ENCODE results near the gene KAT7. TPM values are rescaled to one million over a fixed set of nuclear protein-coding genes. Genes with fewer than 3 reads are reported as not detected.
A peak's percentile ranks its signal among the peaks of the same experiment; 100 is the strongest.

The KAT7 gene
- total and polyA plus RNA-seq, 9 donors, result 18.4 to 76.6 (median 62.8) TPM

- intact Hi-C loops (cut with DNase I), result no loop called here
- Histone ChIP-seq H3K4me3 (no peak overlapping the region), H3K4me1 (ENCODE audit: insufficient read depth) (peaks cover 13% of the 10 kb centered on the region), H3K27ac (no peak overlapping the region), H3K9me3 (no peaks in the 10 kb centered on the region), H3K27me3 (no peaks in the 10 kb centered on the region), H3K36me3 (no peaks in the 10 kb centered on the region)
- no peak for DNase-seq
- TF ChIP-seq POLR2A (IDR thresholded peaks at IDR 0.05) (no peak), CTCF (IDR thresholded peaks at IDR 0.05) (no peak), EP300 (IDR thresholded peaks at IDR 0.05) (no peak)
- WGBS, 3 donors, result 92 to 99% (median 95%) methylated on average over 3 of the region's 3 CpGs
Measured at GRCh38 chr17:49841548-49841947, 53.1 kb downstream of the KAT7 start.

GRCh38 chr17:49842371-49842770, 53.9 kb downstream of the KAT7 start:
- no peaks in the 10 kb centered on the region for H3K36me3 ChIP-seq
- intact Hi-C loops (cut with DNase I), result no loop called here
- H3K27ac ChIP-seq, result peak overlapping the region in 1 of 2 donors; percentile 26
- no peaks in the 10 kb centered on the region for H3K9me3 ChIP-seq
- WGBS, 3 donors, result 37 to 57% (median 48%) methylated on average over 3 of the region's 3 CpGs
- TF ChIP-seq POLR2A (IDR thresholded peaks at IDR 0.05) (no peak), EP300 (IDR thresholded peaks at IDR 0.05) (no peak), CTCF (IDR thresholded peaks at IDR 0.05) (no peak)
- no peak for DNase-seq
- H3K27me3 ChIP-seq, result no peaks in the 10 kb centered on the region
- H3K4me3 ChIP-seq, result no peak overlapping the region
- peaks cover 13% of the 10 kb centered on the region for H3K4me1 ChIP-seq (ENCODE audit: insufficient read depth)

- no peak for DNase-seq
- no peaks in the 10 kb centered on the region for H3K9me3 ChIP-seq
- no peak for TF ChIP-seq CTCF (IDR thresholded peaks at IDR 0.05)
- no peak for TF ChIP-seq POLR2A (IDR thresholded peaks at IDR 0.05)
- no peak for TF ChIP-seq EP300 (IDR thresholded peaks at IDR 0.05)
- H3K4me1 ChIP-seq (ENCODE audit: insufficient read depth), result peaks cover 13% of the 10 kb centered on the region
- H3K36me3 ChIP-seq, result no peaks in the 10 kb centered on the region
- 16 to 40% (median 27%) methylated on average over 6 of the region's 6 CpGs for WGBS, 3 donors
- peak overlapping the region in 1 of 2 donors; percentile 26 for H3K27ac ChIP-seq
- intact Hi-C loops (cut with DNase I), result no loop called here
- H3K27me3 ChIP-seq, result no peaks in the 10 kb centered on the region
- H3K4me3 ChIP-seq, result no peak overlapping the region
Measured at GRCh38 chr17:49842846-49843245, 54.4 kb downstream of the KAT7 start.

- no peak for DNase-seq
- H3K9me3 ChIP-seq, result no peaks in the 10 kb centered on the region
- H3K4me1 ChIP-seq (ENCODE audit: insufficient read depth), result peaks cover 13% of the 10 kb centered on the region
- no peaks in the 10 kb centered on the region for H3K27me3 ChIP-seq
- no peak overlapping the region for H3K27ac ChIP-seq
- TF ChIP-seq EP300 (IDR thresholded peaks at IDR 0.05), result no peak
- TF ChIP-seq POLR2A (IDR thresholded peaks at IDR 0.05), result no peak
- no peak for TF ChIP-seq CTCF (IDR thresholded peaks at IDR 0.05)
- no peaks in the 10 kb centered on the region for H3K36me3 ChIP-seq
- H3K4me3 ChIP-seq, result no peak overlapping the region
- 82 to 92% (median 88%) methylated on average over 6 of the region's 6 CpGs for WGBS, 3 donors
- intact Hi-C loops (cut with DNase I), result no loop called here
Measured at GRCh38 chr17:49843774-49844350, 55.4 kb downstream of the KAT7 start.

Data from ovary (tissue), 9 donors.